ENCODE data around the gene SEMA5A. TPM values are rescaled to one million over a fixed set of nuclear protein-coding genes. Genes with fewer than 3 reads are reported as not detected.

The SEMA5A gene
- polyA plus RNA-seq, 3 donors, result not detected

DNA sequence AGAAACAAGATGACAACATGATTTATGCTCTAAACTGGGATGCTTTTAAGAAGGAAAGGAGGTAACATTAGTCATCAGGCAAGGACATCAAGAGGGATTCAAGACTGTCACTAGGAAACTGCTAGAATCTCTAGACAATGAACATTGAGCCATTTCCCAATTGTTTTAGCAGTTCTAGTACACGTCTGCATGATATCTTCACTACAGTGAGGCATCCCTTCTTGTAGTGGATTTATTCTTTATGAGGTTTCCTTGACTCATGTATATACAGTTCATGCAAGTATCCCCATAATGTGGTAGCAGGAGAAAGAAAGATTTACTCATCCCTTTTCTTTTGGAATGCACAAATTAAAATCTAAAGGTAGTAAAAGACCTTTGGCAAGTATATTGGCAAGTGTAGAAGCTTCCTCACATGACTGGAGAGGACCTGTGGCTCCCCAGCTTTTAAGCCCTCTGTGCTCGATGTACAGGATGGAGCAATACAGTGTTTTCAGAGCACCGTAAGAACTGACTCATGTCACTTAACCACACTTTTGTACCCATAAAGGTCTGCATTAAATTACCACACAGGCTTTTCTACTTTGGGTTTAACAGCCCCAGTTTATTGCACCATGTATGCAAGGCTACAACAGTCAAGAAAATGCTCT is 335.9 kb downstream of the SEMA5A start:
- Histone ChIP-seq H3K79me2 (ENCODE audit: insufficient read depth, low read length) (no peaks in the 10 kb centered on the region), H3K9ac (ENCODE audit: insufficient read depth, low read length, poor library complexity, severe bottlenecking) (no peak overlapping the region), H4K20me1 (ENCODE audit: insufficient read depth, low read length) (no peaks in the 10 kb centered on the region), H3K4me2 (replicated peaks; ENCODE audit: extremely low read depth, low read length, poor library complexity, severe bottlenecking) (no peak overlapping the region), H3K36me3 (replicated peaks in 1 of 2; ENCODE audit: control insufficient read depth in 1 of 2, insufficient read depth in 2 of 2, low read length in 2 of 2) (no peaks in the 10 kb centered on the region), H3K9me3 (replicated peaks in 1 of 2; ENCODE audit: control insufficient read depth in 1 of 2, insufficient read depth in 1 of 2, low read length in 2 of 2) (no peaks in the 10 kb centered on the region), H3K27ac (ENCODE audit: low read depth in 1 of 2, low read length in 2 of 2) (no peak overlapping the region), H3K4me3 (replicated peaks in 1 of 3; ENCODE audit: low read depth in 2 of 3, low read length in 3 of 3) (no peak overlapping the region), H2AFZ (ENCODE audit: insufficient read depth, low read depth, low read length, poor library complexity, severe bottlenecking) (no peak overlapping the region), H3K4me1 (ENCODE audit: control insufficient read depth in 1 of 2, insufficient read depth in 2 of 2, low read length in 2 of 2) (no peaks in the 10 kb centered on the region), H3K27me3 (ENCODE audit: control insufficient read depth in 2 of 2, insufficient read depth in 2 of 2, low read length in 2 of 2) (no peaks in the 10 kb centered on the region)
- Mint-ChIP-seq H3K9me3 (peaks cover 0 to 4% (median 0%) of the 10 kb centered on the region in 7 donors), H3K27ac (no peak overlapping the region), H3K27me3 (ENCODE audit: low read depth in 3 of 3) (peaks cover 3 to 5% (median 4%) of the 10 kb centered on the region in 3 donors), H3K4me1 (no peaks in the 10 kb centered on the region), H3K4me3 (no peak overlapping the region), H3K36me3 (no peaks in the 10 kb centered on the region)
- TF ChIP-seq, protein P1, sequence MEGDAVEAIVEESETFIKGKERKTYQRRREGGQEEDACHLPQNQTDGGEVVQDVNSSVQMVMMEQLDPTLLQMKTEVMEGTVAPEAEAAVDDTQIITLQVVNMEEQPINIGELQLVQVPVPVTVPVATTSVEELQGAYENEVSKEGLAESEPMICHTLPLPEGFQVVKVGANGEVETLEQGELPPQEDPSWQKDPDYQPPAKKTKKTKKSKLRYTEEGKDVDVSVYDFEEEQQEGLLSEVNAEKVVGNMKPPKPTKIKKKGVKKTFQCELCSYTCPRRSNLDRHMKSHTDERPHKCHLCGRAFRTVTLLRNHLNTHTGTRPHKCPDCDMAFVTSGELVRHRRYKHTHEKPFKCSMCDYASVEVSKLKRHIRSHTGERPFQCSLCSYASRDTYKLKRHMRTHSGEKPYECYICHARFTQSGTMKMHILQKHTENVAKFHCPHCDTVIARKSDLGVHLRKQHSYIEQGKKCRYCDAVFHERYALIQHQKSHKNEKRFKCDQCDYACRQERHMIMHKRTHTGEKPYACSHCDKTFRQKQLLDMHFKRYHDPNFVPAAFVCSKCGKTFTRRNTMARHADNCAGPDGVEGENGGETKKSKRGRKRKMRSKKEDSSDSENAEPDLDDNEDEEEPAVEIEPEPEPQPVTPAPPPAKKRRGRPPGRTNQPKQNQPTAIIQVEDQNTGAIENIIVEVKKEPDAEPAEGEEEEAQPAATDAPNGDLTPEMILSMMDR (IDR thresholded peaks at IDR 0.05), result no peak
- DNase-seq, result no peak
- WGBS (ENCODE audit: insufficient coverage), result 50% methylated on average over 2 of the region's 3 CpGs
- intact Hi-C loops (cut with micrococcal nuclease), result no loop called here

DNA sequence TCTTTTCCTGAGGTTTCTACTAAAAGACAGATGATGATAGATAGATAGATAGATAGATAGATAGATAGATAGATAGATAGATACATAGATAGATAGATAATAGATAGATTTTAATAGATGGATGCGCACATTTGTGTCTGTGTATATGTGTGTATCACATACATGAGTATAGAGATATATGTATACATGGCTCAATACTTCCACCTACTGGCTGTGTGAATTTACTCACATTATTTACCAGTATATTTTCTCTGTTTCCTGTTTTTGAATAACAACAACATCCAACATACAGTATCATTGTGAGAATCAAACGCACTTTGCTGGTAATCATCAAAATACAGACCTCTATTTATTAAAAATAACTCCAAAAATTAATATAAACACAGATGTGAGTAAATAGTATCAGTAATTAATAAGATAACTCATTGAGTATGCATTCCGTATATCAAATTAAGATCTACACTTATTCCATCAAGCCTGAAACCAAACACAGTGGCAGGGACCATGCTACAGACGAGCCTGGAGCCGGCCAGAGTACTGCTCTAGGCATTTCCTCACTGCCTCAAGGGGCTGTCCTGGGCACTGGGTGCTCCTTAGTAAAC is 338.0 kb downstream of the SEMA5A start:
- Histone ChIP-seq H3K79me2 (ENCODE audit: insufficient read depth, low read length) (no peaks in the 10 kb centered on the region), H3K27me3 (ENCODE audit: control insufficient read depth in 2 of 2, insufficient read depth in 2 of 2, low read length in 2 of 2) (no peaks in the 10 kb centered on the region), H3K9me3 (replicated peaks in 1 of 2; ENCODE audit: control insufficient read depth in 1 of 2, insufficient read depth in 1 of 2, low read length in 2 of 2) (no peaks in the 10 kb centered on the region), H4K20me1 (ENCODE audit: insufficient read depth, low read length) (no peaks in the 10 kb centered on the region), H3K36me3 (replicated peaks in 1 of 2; ENCODE audit: control insufficient read depth in 1 of 2, insufficient read depth in 2 of 2, low read length in 2 of 2) (no peaks in the 10 kb centered on the region), H3K4me3 (replicated peaks in 1 of 3; ENCODE audit: low read depth in 2 of 3, low read length in 3 of 3) (no peak overlapping the region), H3K4me2 (replicated peaks; ENCODE audit: extremely low read depth, low read length, poor library complexity, severe bottlenecking) (no peak overlapping the region), H2AFZ (ENCODE audit: insufficient read depth, low read depth, low read length, poor library complexity, severe bottlenecking) (no peak overlapping the region), H3K27ac (ENCODE audit: low read depth in 1 of 2, low read length in 2 of 2) (no peak overlapping the region), H3K9ac (ENCODE audit: insufficient read depth, low read length, poor library complexity, severe bottlenecking) (no peak overlapping the region), H3K4me1 (ENCODE audit: control insufficient read depth in 1 of 2, insufficient read depth in 2 of 2, low read length in 2 of 2) (no peaks in the 10 kb centered on the region)
- H3K36me3 Mint-ChIP-seq, result no peaks in the 10 kb centered on the region
- peak overlapping the region in 1 of 7 donors; percentile 44 for H3K27ac Mint-ChIP-seq
- WGBS (ENCODE audit: insufficient coverage), result no CpG with 5 or more reads among the region's 5 CpGs
- intact Hi-C loops (cut with micrococcal nuclease), result no loop called here
- peaks cover 3 to 5% (median 4%) of the 10 kb centered on the region in 3 donors for H3K27me3 Mint-ChIP-seq (ENCODE audit: low read depth in 3 of 3)
- TF ChIP-seq, protein P1 (IDR thresholded peaks at IDR 0.05), result peak; percentile 32
- no peak for DNase-seq
- peaks cover 0 to 1% (median 0%) of the 10 kb centered on the region in 7 donors for H3K9me3 Mint-ChIP-seq
- H3K4me1 Mint-ChIP-seq, result no peaks in the 10 kb centered on the region
- H3K4me3 Mint-ChIP-seq, result no peak overlapping the region
